Measurements from ENCODE around the gene AKAP17A. TPM values are rescaled to one million over a fixed set of nuclear protein-coding genes. Genes with fewer than 3 reads are reported as not detected.
"Not testable (repeated sequence)": the region's sequence is repeated elsewhere in the genome, so short reads cannot be mapped to it uniquely, and the experiment has no call there.

AKAP17A gene
- total RNA-seq, 2 donors from 2014 or later: 48.6 to 70.1 TPM

- DNase-seq (ENCODE audit: low spot score in 2 of 2) (no peak), ATAC-seq (no peak)
- H3K36me3 Mint-ChIP-seq: no peaks in the 10 kb centered on the region
- H3K9me3 Mint-ChIP-seq: no peaks in the 10 kb centered on the region
- H3K27ac Mint-ChIP-seq: no peak overlapping the region
Measured at GRCh38 chrX:1618689-1619088, 27.3 kb downstream of the AKAP17A start.

GRCh38 chrX:1623691-1624090 is 32.3 kb downstream of the AKAP17A start:
- H3K27ac Mint-ChIP-seq: no peak overlapping the region
- H3K9me3 Mint-ChIP-seq: no peaks in the 10 kb centered on the region
- DNase-seq (ENCODE audit: low spot score in 2 of 2): no peak
- ATAC-seq: no peak
- H3K36me3 Mint-ChIP-seq: no peaks in the 10 kb centered on the region

GRCh38 chrX:1624158-1624860 is 32.9 kb downstream of the AKAP17A start:
- ATAC-seq: peak in 1 of 2 donors; percentile 68
- not testable (repeated sequence) for H3K9me3 Mint-ChIP-seq, H3K36me3 Mint-ChIP-seq, H3K27ac Mint-ChIP-seq
- DNase-seq (ENCODE audit: low spot score in 2 of 2): peak in 1 of 2 donors; percentile 83

- H3K27ac Mint-ChIP-seq; H3K9me3 Mint-ChIP-seq; DNase-seq (ENCODE audit: low spot score in 2 of 2); H3K36me3 Mint-ChIP-seq: not testable (repeated sequence)
- ATAC-seq: peak in 1 of 2 donors; percentile 78
Measured at GRCh38 chrX:1624861-1625215, 33.4 kb downstream of the AKAP17A start.

- ATAC-seq (no peak), DNase-seq (ENCODE audit: low spot score in 2 of 2) (no peak)
- Mint-ChIP-seq H3K9me3 (no peaks in the 10 kb centered on the region), H3K27ac (no peak overlapping the region), H3K36me3 (no peaks in the 10 kb centered on the region)
Measured at GRCh38 chrX:1629244-1629643, 37.8 kb downstream of the AKAP17A start.

GRCh38 chrX:1646009-1646408 is 54.6 kb downstream of the AKAP17A start:
- Mint-ChIP-seq H3K36me3 (peaks cover 0 to 8% of the 10 kb centered on the region in 2 donors), H3K9me3 (peaks cover 3 to 11% of the 10 kb centered on the region in 2 donors), H3K27ac (no peak overlapping the region)
- DNase-seq (ENCODE audit: low spot score in 2 of 2) (no peak), ATAC-seq (no peak)

- ATAC-seq: no peak
- Mint-ChIP-seq H3K36me3 (peaks cover 0 to 8% of the 10 kb centered on the region in 2 donors), H3K9me3 (peaks cover 3 to 11% of the 10 kb centered on the region in 2 donors), H3K27ac (no peak overlapping the region)
- no peak for DNase-seq (ENCODE audit: low spot score in 2 of 2)
Measured at GRCh38 chrX:1649621-1650020, 58.2 kb downstream of the AKAP17A start.

Other genes with a start within 250 kb of the AKAP17A start
- 100 to 1,000 TPM; 382 to 645 TPM for gene SLC25A6, start 199.5 kb upstream of the AKAP17A start, total RNA-seq
- gene ASMTL, start 138.7 kb upstream of the AKAP17A start, total RNA-seq: 10 to 100 TPM; 54.9 to 58.0 TPM
- gene P2RY8, start 54.4 kb upstream of the AKAP17A start, total RNA-seq: 10 to 100 TPM; 18.9 TPM
- 1 to 10 TPM in 1 of 2 donors, not detected in 1; 1.1 TPM for gene ASMT, start 23.5 kb downstream of the AKAP17A start, total RNA-seq